Measurements from ENCODE around the gene CHRNA1.

GRCh38 chr2:174759381-174760065 lies 4.7 kb downstream of the CHRNA1 start:
- TF ChIP-seq CTCF (conservative IDR thresholded peaks at IDR 0.05; ENCODE audit: low read depth in 2 of 2) = no peak
- TF ChIP-seq EZH2 (IDR thresholded peaks at IDR 0.05; ENCODE audit: low read depth, unreplicated experiment) = no peak
- TF ChIP-seq EZH2phosphoT487 (IDR thresholded peaks at IDR 0.05; ENCODE audit: unreplicated experiment) = no peak
- no peak for TF ChIP-seq POLR2AphosphoS5 (IDR thresholded peaks at IDR 0.05; ENCODE audit: low read depth)

Data from GM23338 (cell line).